Measurements from ENCODE around the gene FHAD1.

FHAD1 gene

GRCh38 chr1:15406614-15407559, 159.9 kb downstream of the FHAD1 start:
- Histone ChIP-seq H3K36me3 (ENCODE audit: control insufficient read depth, insufficient read depth, low read length) (no peaks in the 10 kb centered on the region), H3K4me3 (ENCODE audit: low read depth, low read length) (no peak overlapping the region), H3K9me3 (ENCODE audit: control insufficient read depth, insufficient read depth, low read depth, low read length) (no peaks in the 10 kb centered on the region), H3K27me3 (ENCODE audit: control insufficient read depth, insufficient read depth, low read length) (peaks cover 37% of the 10 kb centered on the region), H3K27ac (ENCODE audit: low read depth, low read length) (no peak overlapping the region), H3K9ac (ENCODE audit: low read length) (no peak overlapping the region), H3K4me1 (ENCODE audit: control insufficient read depth, insufficient read depth, low read length) (peaks cover 15% of the 10 kb centered on the region; the same call in 1 of the 2 replicates)

- no peaks in the 10 kb centered on the region for H3K36me3 ChIP-seq (ENCODE audit: control insufficient read depth, insufficient read depth, low read length)
- no peaks in the 10 kb centered on the region for H3K9me3 ChIP-seq (ENCODE audit: control insufficient read depth, insufficient read depth, low read depth, low read length)
- peaks cover 21% of the 10 kb centered on the region; the same call in 1 of the 2 replicates for H3K4me1 ChIP-seq (ENCODE audit: control insufficient read depth, insufficient read depth, low read length)
- H3K4me3 ChIP-seq (ENCODE audit: low read depth, low read length), result no peak overlapping the region
- H3K27me3 ChIP-seq (ENCODE audit: control insufficient read depth, insufficient read depth, low read length), result peaks cover 38% of the 10 kb centered on the region
- H3K9ac ChIP-seq (ENCODE audit: low read length), result no peak overlapping the region
- H3K27ac ChIP-seq (ENCODE audit: low read depth, low read length), result no peak overlapping the region
Measured at GRCh38 chr1:15407580-15407979, 160.6 kb downstream of the FHAD1 start.

GRCh38 chr1:15408890-15409387, 161.9 kb downstream of the FHAD1 start:
- peak overlapping the region; percentile 70 for H3K4me3 ChIP-seq (ENCODE audit: low read depth, low read length)
- H3K9ac ChIP-seq (ENCODE audit: low read length), result peak overlapping the region; percentile 51
- no peak overlapping the region for H3K27ac ChIP-seq (ENCODE audit: low read depth, low read length)

GRCh38 chr1:15409388-15410222, 162.6 kb downstream of the FHAD1 start, which contains the start of gene EFHD2:
EFHD2 (plus strand) TSS chr1:15409888; CDS start chr1:15409972, 84 bp downstream.
- Histone ChIP-seq H3K27ac (ENCODE audit: low read depth, low read length) (no peak within 1 kb of the TSS), H3K4me3 (ENCODE audit: low read depth, low read length) (peak within 1 kb of the TSS; percentile 70), H3K27me3 (ENCODE audit: control insufficient read depth, insufficient read depth, low read length) (peaks cover 38% of the 10 kb centered on the region), H3K9me3 (ENCODE audit: control insufficient read depth, insufficient read depth, low read depth, low read length) (no peaks in the 10 kb centered on the region), H3K4me1 (ENCODE audit: control insufficient read depth, insufficient read depth, low read length) (peaks cover 29% of the 10 kb centered on the region; the same call in 1 of the 2 replicates), H3K36me3 (ENCODE audit: control insufficient read depth, insufficient read depth, low read length) (no peaks in the 10 kb centered on the region), H3K9ac (ENCODE audit: low read length) (peak within 1 kb of the TSS; percentile 57)

More at GRCh38 chr1:15408890-15409387, 161.9 kb downstream of the FHAD1 start:
- peaks cover 27% of the 10 kb centered on the region; the same call in 1 of the 2 replicates for H3K4me1 ChIP-seq (ENCODE audit: control insufficient read depth, insufficient read depth, low read length)
- H3K27me3 ChIP-seq (ENCODE audit: control insufficient read depth, insufficient read depth, low read length), result peaks cover 38% of the 10 kb centered on the region
- H3K9me3 ChIP-seq (ENCODE audit: control insufficient read depth, insufficient read depth, low read depth, low read length), result no peaks in the 10 kb centered on the region
- H3K36me3 ChIP-seq (ENCODE audit: control insufficient read depth, insufficient read depth, low read length), result no peaks in the 10 kb centered on the region

- Histone ChIP-seq H3K4me1 (ENCODE audit: control insufficient read depth, insufficient read depth, low read length) (peaks cover 29% of the 10 kb centered on the region; the same call in 1 of the 2 replicates), H3K27me3 (ENCODE audit: control insufficient read depth, insufficient read depth, low read length) (peaks cover 38% of the 10 kb centered on the region), H3K36me3 (ENCODE audit: control insufficient read depth, insufficient read depth, low read length) (no peaks in the 10 kb centered on the region), H3K9me3 (ENCODE audit: control insufficient read depth, insufficient read depth, low read depth, low read length) (no peaks in the 10 kb centered on the region), H3K27ac (ENCODE audit: low read depth, low read length) (no peak overlapping the region), H3K9ac (ENCODE audit: low read length) (peak overlapping the region; percentile 57), H3K4me3 (ENCODE audit: low read depth, low read length) (peak overlapping the region; percentile 70)
Measured at GRCh38 chr1:15410223-15410883, 163.3 kb downstream of the FHAD1 start.

- peaks cover 31% of the 10 kb centered on the region; the same call in 1 of the 2 replicates for H3K4me1 ChIP-seq (ENCODE audit: control insufficient read depth, insufficient read depth, low read length)
- no peak overlapping the region for H3K27ac ChIP-seq (ENCODE audit: low read depth, low read length)
- H3K4me3 ChIP-seq (ENCODE audit: low read depth, low read length), result peak overlapping the region; percentile 70
- H3K9me3 ChIP-seq (ENCODE audit: control insufficient read depth, insufficient read depth, low read depth, low read length), result no peaks in the 10 kb centered on the region
- H3K9ac ChIP-seq (ENCODE audit: low read length), result peak overlapping the region; percentile 57
- peaks cover 35% of the 10 kb centered on the region for H3K27me3 ChIP-seq (ENCODE audit: control insufficient read depth, insufficient read depth, low read length)
- H3K36me3 ChIP-seq (ENCODE audit: control insufficient read depth, insufficient read depth, low read length), result no peaks in the 10 kb centered on the region
Measured at GRCh38 chr1:15410884-15411245, 163.8 kb downstream of the FHAD1 start.

GRCh38 chr1:15411593-15412137, 164.6 kb downstream of the FHAD1 start:
- peak overlapping the region; percentile 70 for H3K4me3 ChIP-seq (ENCODE audit: low read depth, low read length)
- H3K9me3 ChIP-seq (ENCODE audit: control insufficient read depth, insufficient read depth, low read depth, low read length), result no peaks in the 10 kb centered on the region
- H3K9ac ChIP-seq (ENCODE audit: low read length), result no peak overlapping the region
- peaks cover 37% of the 10 kb centered on the region; the same call in 1 of the 2 replicates for H3K4me1 ChIP-seq (ENCODE audit: control insufficient read depth, insufficient read depth, low read length)
- H3K36me3 ChIP-seq (ENCODE audit: control insufficient read depth, insufficient read depth, low read length), result no peaks in the 10 kb centered on the region
- peaks cover 35% of the 10 kb centered on the region for H3K27me3 ChIP-seq (ENCODE audit: control insufficient read depth, insufficient read depth, low read length)
- H3K27ac ChIP-seq (ENCODE audit: low read depth, low read length), result no peak overlapping the region

- H3K9me3 ChIP-seq (ENCODE audit: control insufficient read depth, insufficient read depth, low read depth, low read length), result no peaks in the 10 kb centered on the region
- H3K4me3 ChIP-seq (ENCODE audit: low read depth, low read length), result peak overlapping the region; percentile 8; the same call in 1 of the 2 replicates
- peaks cover 41% of the 10 kb centered on the region; the same call in 1 of the 2 replicates for H3K4me1 ChIP-seq (ENCODE audit: control insufficient read depth, insufficient read depth, low read length)
- H3K27ac ChIP-seq (ENCODE audit: low read depth, low read length), result no peak overlapping the region
- peaks cover 35% of the 10 kb centered on the region for H3K27me3 ChIP-seq (ENCODE audit: control insufficient read depth, insufficient read depth, low read length)
- no peak overlapping the region for H3K9ac ChIP-seq (ENCODE audit: low read length)
- H3K36me3 ChIP-seq (ENCODE audit: control insufficient read depth, insufficient read depth, low read length), result no peaks in the 10 kb centered on the region
Measured at GRCh38 chr1:15412175-15412800, 165.3 kb downstream of the FHAD1 start.

GRCh38 chr1:15412843-15413242, 165.8 kb downstream of the FHAD1 start:
- no peak overlapping the region for H3K27ac ChIP-seq (ENCODE audit: low read depth, low read length)
- H3K27me3 ChIP-seq (ENCODE audit: control insufficient read depth, insufficient read depth, low read length), result peaks cover 32% of the 10 kb centered on the region
- no peak overlapping the region for H3K4me3 ChIP-seq (ENCODE audit: low read depth, low read length)
- no peaks in the 10 kb centered on the region for H3K9me3 ChIP-seq (ENCODE audit: control insufficient read depth, insufficient read depth, low read depth, low read length)
- H3K36me3 ChIP-seq (ENCODE audit: control insufficient read depth, insufficient read depth, low read length), result no peaks in the 10 kb centered on the region
- peaks cover 46% of the 10 kb centered on the region; the same call in 1 of the 2 replicates for H3K4me1 ChIP-seq (ENCODE audit: control insufficient read depth, insufficient read depth, low read length)
- H3K9ac ChIP-seq (ENCODE audit: low read length), result no peak overlapping the region

Data from HUES6 (cell line).